CD4-positive, alpha-beta memory T cell (primary cell): ENCODE results near the gene EIF4E1B. TPM values are rescaled to one million over a fixed set of nuclear protein-coding genes. Genes with fewer than 3 reads are reported as not detected.
A peak's percentile ranks its signal among the peaks of the same experiment; 100 is the strongest.

ENCODE experiments used
- CTCF ChIA-PET: fragments of 350-600 bp; sonication (Branson Sonifier 250); formaldehyde crosslinking; loops from one replicate; lab custom pipeline; 2021; ENCODE audit warnings: inconsistent platforms; ENCODE audit not compliant: partially characterized antibody; lab: Charles Lee
- POLR2A ChIA-PET: fragments of 350-600 bp; sonication (Branson Sonifier 250); formaldehyde crosslinking; loops from one replicate; lab custom pipeline; 2021; ENCODE audit not compliant: partially characterized antibody; lab: Charles Lee
- DNase-seq, 5 donors: peaks; one replicate each; pipeline versions ENCODE4 v3.0.0 to v3.0.0-alpha.2; 2020 to 2022; ENCODE audit warnings: mixed read lengths in 1 of 5
- H3K27ac ChIP-seq: one replicate; pipeline ENCODE4 v1.7.0; 2013; ENCODE audit warnings: low read depth, low read length
- H3K27me3 ChIP-seq: 2 replicates; pipeline ENCODE4 v1.7.0; 2013; ENCODE audit warnings: mild to moderate bottlenecking, low read length, moderate library complexity; ENCODE audit not compliant: insufficient read depth
- H3K36me3 ChIP-seq: 2 replicates; pipeline ENCODE4 v1.7.0; 2013; ENCODE audit warnings: mild to moderate bottlenecking, low read length, moderate library complexity; ENCODE audit not compliant: insufficient read depth
- H3K4me1 ChIP-seq: 2 replicates; pipeline ENCODE4 v1.7.0; 2013; ENCODE audit warnings: mild to moderate bottlenecking, low read length, moderate library complexity; ENCODE audit not compliant: insufficient read depth
- H3K4me3 ChIP-seq, 2 donors: one replicate each; pipeline ENCODE4 v1.7.0; 2013; ENCODE audit warnings: low read length in 2 of 2, mild to moderate bottlenecking in 1 of 2
- H3K9me3 ChIP-seq, 2 donors: one replicate each; pipeline ENCODE4 v1.7.0; 2013; ENCODE audit warnings: low read length in 2 of 2, control low read depth in 1 of 2; ENCODE audit not compliant: control insufficient read depth in 1 of 2
- H3K27ac Mint-ChIP-seq, 7 donors: one replicate each; pipeline ENCODE4 v1.8.0; 2020 to 2021; ENCODE audit warnings: mixed read lengths in 7 of 7, mild to moderate bottlenecking in 6 of 7, inconsistent platforms in 3 of 7, moderate library complexity in 3 of 7
- H3K27me3 Mint-ChIP-seq, 2 donors: one replicate each; pipeline ENCODE4 v1.8.0; 2020 to 2021; ENCODE audit warnings: mixed read lengths in 2 of 2
- H3K36me3 Mint-ChIP-seq, 2 donors: one replicate each; pipeline ENCODE4 v1.8.0; 2020 to 2021; ENCODE audit warnings: mixed read lengths in 2 of 2, inconsistent platforms in 1 of 2, mild to moderate bottlenecking in 1 of 2
- H3K4me1 Mint-ChIP-seq, 4 donors: one replicate each; pipeline ENCODE4 v1.8.0; 2020 to 2021; ENCODE audit warnings: mixed read lengths in 4 of 4, mild to moderate bottlenecking in 1 of 4
- H3K4me3 Mint-ChIP-seq, 8 donors: one replicate each; pipeline ENCODE4 v1.8.0; 2020 to 2021; ENCODE audit warnings: mixed read lengths in 8 of 8, mild to moderate bottlenecking in 7 of 8, moderate library complexity in 6 of 8, inconsistent platforms in 3 of 8
- H3K9me3 Mint-ChIP-seq, 8 donors: one replicate each; pipeline ENCODE4 v1.8.0; 2020 to 2021; ENCODE audit warnings: mixed read lengths in 8 of 8, mild to moderate bottlenecking in 5 of 8, inconsistent platforms in 3 of 8, moderate library complexity in 1 of 8
- intact Hi-C: fragments of 100-400 bp; cut with micrococcal nuclease; formaldehyde crosslinking; loops from one replicate; pipeline ENCODE4 v1.15.1; 2023
- polyA plus RNA-seq, 2 donors: library from polyadenylated mRNA; unstranded; fragments of 300-500 nt; fragmentation: Illumina TruSeq; gene quantifications; one replicate each; pipeline ENCODE4 v1.2.3, GENCODE V29; 2021
- total RNA-seq, 2 experiments: library from RNA; stranded (reverse); gene quantifications; one replicate each; pipeline ENCODE4 v1.2.3, GENCODE V29; 2021

EIF4E1B gene
- total and polyA plus RNA-seq, 4 experiments from 2014 or later = not detected

DNA sequence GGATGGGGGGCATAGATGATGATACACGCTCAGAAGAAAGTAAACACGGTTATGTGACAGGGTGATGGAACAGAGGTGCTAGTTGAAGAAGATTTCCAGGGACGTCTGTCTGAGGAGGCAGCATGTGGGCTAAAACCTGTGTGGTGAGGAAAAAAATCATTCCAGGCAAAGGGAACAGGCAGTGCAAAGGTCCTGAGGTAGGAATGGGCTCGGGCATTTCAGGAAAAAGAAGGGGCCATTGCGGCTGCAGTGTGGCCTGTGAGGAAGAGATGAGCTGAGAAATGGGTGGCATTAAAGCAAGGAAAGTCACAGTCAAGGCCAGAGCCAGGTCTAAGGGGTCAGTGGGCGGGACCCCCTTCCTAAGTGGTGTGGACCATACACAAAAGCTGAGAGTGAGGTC is 35.0 kb downstream of the EIF4E1B start:
- H3K27me3 Mint-ChIP-seq = peaks cover 10 to 15% of the 10 kb centered on the region in 2 donors
- H3K4me3 Mint-ChIP-seq = no peak overlapping the region
- ChIA-PET POLR2A (no interaction called here), CTCF (no interaction called here)
- intact Hi-C loops = loop anchor here (10.0 kb wide), 1 partner anchor 159 kb away; no protein-coding TSS in a partner anchor
- Histone ChIP-seq H3K36me3 (no peaks in the 10 kb centered on the region), H3K4me3 (no peak overlapping the region), H3K9me3 (no peaks in the 10 kb centered on the region), H3K4me1 (peaks cover 8% of the 10 kb centered on the region), H3K27ac (no peak overlapping the region), H3K27me3 (peaks cover 8% of the 10 kb centered on the region)
- peak overlapping the region in 1 of 7 donors; percentile 17 for H3K27ac Mint-ChIP-seq
- H3K36me3 Mint-ChIP-seq = no peaks in the 10 kb centered on the region
- H3K4me1 Mint-ChIP-seq = peaks cover 3 to 9% (median 6%) of the 10 kb centered on the region in 4 donors
- no peak for DNase-seq
- H3K9me3 Mint-ChIP-seq = no peaks in the 10 kb centered on the region

DNA sequence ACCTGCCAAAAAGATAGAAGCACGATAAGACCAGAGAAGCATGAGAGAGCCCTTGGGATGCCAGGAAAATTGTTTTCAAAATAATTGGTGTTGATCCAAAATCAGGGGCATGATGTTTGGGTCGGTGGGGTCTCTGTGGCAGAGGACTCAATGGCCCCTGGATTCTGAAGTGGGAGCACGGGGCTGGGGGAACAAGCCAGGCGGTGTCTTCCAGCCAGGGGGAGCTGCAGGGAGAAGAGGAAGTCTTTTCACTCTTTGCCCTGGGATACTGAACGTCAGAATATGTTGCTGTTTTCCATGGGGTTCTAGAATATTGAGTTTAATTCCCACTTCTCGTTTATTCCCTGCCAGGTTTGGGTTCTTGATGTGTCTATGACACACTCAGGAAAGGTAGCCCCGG is 37.2 kb downstream of the EIF4E1B start:
- intact Hi-C loops = loop anchor here (10.0 kb wide), 1 partner anchor 157 kb away; no protein-coding TSS in a partner anchor
- Histone ChIP-seq H3K9me3 (no peaks in the 10 kb centered on the region), H3K27me3 (peaks cover 8% of the 10 kb centered on the region), H3K36me3 (no peaks in the 10 kb centered on the region), H3K27ac (no peak overlapping the region), H3K4me1 (no peaks in the 10 kb centered on the region), H3K4me3 (no peak overlapping the region)
- Mint-ChIP-seq H3K9me3 (no peaks in the 10 kb centered on the region), H3K4me1 (no peaks in the 10 kb centered on the region), H3K27me3 (peaks cover 13 to 21% of the 10 kb centered on the region in 2 donors), H3K4me3 (no peak overlapping the region), H3K36me3 (no peaks in the 10 kb centered on the region), H3K27ac (no peak overlapping the region)
- ChIA-PET POLR2A (no interaction called here), CTCF (interaction anchor here (1.4 kb wide), 1 partner anchor 10 kb away, joined by 3 read pairs; no protein-coding TSS in a partner anchor)
- DNase-seq = no peak

DNA sequence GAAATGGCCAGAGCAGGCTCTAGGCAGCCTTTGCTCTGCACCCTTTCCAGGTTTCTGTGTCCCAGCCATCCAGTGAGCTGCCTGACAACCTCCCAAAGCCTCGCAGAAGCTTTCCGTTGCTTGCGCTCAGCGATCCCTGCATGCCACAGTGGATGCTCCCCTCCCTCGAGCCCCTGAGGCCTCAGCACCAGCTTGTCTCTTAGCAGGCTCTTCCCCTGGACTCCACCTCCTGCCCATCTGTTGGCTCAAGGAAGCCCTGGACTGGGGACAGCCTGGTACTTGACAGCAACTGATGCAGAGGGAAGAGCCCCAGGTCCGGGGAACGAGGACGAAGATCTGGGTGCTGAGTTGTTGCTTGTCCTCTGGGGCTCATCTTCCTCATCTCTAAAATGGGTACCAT is 40.0 kb downstream of the EIF4E1B start:
- H3K36me3 Mint-ChIP-seq = no peaks in the 10 kb centered on the region
- no peaks in the 10 kb centered on the region for H3K9me3 Mint-ChIP-seq
- peaks cover 13 to 17% of the 10 kb centered on the region in 2 donors for H3K27me3 Mint-ChIP-seq
- Histone ChIP-seq H3K27me3 (peaks cover 8% of the 10 kb centered on the region), H3K4me3 (no peak overlapping the region), H3K36me3 (no peaks in the 10 kb centered on the region), H3K4me1 (no peaks in the 10 kb centered on the region), H3K27ac (no peak overlapping the region), H3K9me3 (no peaks in the 10 kb centered on the region)
- no peak overlapping the region for H3K4me3 Mint-ChIP-seq
- intact Hi-C loops = no loop called here
- POLR2A ChIA-PET = no interaction called here
- no peak for DNase-seq
- CTCF ChIA-PET = interaction anchor here (0.7 to 2.4 kb wide), 3 partner anchors 9 to 23 kb away, joined by 3 to 13 read pairs (median 7); partner anchors contain the start of gene TSPAN17
- H3K27ac Mint-ChIP-seq = no peak overlapping the region
- no peaks in the 10 kb centered on the region for H3K4me1 Mint-ChIP-seq

DNA sequence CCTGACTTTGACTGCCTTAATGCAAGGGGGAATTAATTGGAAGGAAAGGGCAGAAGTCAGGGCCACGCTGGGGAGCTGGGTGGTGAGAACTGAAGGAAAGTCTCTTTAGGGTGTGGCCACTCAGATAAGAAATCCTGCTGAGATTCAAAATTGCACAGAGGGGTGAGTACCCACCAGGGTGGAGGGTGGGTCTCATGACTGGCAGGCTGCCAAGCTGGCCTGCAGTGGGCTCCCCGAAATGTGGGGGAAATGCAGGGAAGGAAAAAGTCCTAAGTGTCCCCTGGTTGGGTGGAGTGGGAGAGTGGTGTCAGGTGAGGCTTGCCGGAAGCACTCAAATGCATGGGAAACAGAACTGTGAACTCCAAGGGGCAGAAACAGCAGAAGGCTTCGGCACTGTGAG is 40.9 kb downstream of the EIF4E1B start:
- no peaks in the 10 kb centered on the region for H3K4me1 ChIP-seq
- H3K36me3 ChIP-seq = no peaks in the 10 kb centered on the region
- no peak for DNase-seq
- no peaks in the 10 kb centered on the region for H3K9me3 ChIP-seq
- ChIA-PET POLR2A (no interaction called here), CTCF (interaction anchor here (2.4 to 4.3 kb wide), 2 partner anchors 10 to 13 kb away, joined by 7 to 18 read pairs; no protein-coding TSS in a partner anchor)
- no peak overlapping the region for H3K4me3 Mint-ChIP-seq
- H3K4me3 ChIP-seq = no peak overlapping the region
- H3K4me1 Mint-ChIP-seq = no peaks in the 10 kb centered on the region
- no peak overlapping the region for H3K27ac Mint-ChIP-seq
- peaks cover 8% of the 10 kb centered on the region for H3K27me3 ChIP-seq
- H3K9me3 Mint-ChIP-seq = no peaks in the 10 kb centered on the region
- H3K27ac ChIP-seq = no peak overlapping the region
- H3K27me3 Mint-ChIP-seq = peaks cover 14 to 19% of the 10 kb centered on the region in 2 donors
- intact Hi-C loops = no loop called here
- H3K36me3 Mint-ChIP-seq = no peaks in the 10 kb centered on the region

DNA sequence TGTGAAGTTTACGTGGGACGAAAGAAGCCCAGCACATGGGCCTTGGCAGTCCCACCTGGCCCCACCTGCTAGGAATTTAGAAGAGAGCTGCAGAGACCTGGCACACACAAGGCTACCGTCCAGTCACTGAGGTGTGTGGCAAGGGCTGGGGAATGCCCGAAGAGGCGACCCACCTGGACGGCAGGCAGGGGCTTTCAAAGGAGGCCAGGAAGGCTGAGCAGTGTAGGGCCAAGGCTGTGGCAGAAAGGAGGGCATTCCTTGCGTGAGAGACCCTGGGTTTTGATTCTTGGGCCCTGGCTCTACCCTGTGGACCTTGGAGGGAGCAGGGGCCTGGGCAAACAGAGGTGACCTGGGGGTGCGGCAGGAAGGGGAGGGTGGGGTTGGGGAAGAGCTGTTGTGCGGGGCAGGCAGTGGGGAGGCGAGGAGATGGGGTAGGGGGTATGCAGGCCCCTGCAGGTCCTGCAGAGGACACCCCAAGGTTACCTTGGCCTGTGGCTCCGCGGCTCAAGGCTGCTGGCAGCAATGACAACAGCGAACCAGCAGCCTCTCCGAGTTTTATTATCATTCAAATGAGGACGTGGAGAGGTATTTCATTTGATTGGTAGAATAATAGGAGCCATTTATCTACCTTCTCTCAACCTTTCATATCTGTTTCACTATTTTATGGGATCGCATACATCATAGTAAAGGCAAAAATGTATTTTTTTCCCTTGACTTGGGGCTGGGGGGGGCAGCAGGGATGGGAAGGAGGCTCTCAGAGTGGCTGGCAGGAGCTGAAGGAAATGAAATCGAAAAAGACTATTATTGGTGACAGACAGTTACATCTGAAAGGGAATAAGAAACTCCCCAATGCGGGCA is 41.6 kb downstream of the EIF4E1B start:
- no peak for DNase-seq
- POLR2A ChIA-PET = no interaction called here
- no peaks in the 10 kb centered on the region for H3K36me3 ChIP-seq
- no peak overlapping the region for H3K27ac ChIP-seq
- no peak overlapping the region for H3K4me3 ChIP-seq
- CTCF ChIA-PET = interaction anchor here (2.4 to 4.3 kb wide), 2 partner anchors 11 to 14 kb away, joined by 7 to 18 read pairs; no protein-coding TSS in a partner anchor
- no peaks in the 10 kb centered on the region for H3K9me3 Mint-ChIP-seq
- H3K4me1 Mint-ChIP-seq = no peaks in the 10 kb centered on the region
- peaks cover 14 to 19% of the 10 kb centered on the region in 2 donors for H3K27me3 Mint-ChIP-seq
- H3K4me3 Mint-ChIP-seq = no peak overlapping the region
- H3K36me3 Mint-ChIP-seq = no peaks in the 10 kb centered on the region
- H3K27ac Mint-ChIP-seq = no peak overlapping the region
- no peaks in the 10 kb centered on the region for H3K9me3 ChIP-seq
- no peaks in the 10 kb centered on the region for H3K4me1 ChIP-seq
- intact Hi-C loops = no loop called here
- peaks cover 8% of the 10 kb centered on the region for H3K27me3 ChIP-seq

DNA sequence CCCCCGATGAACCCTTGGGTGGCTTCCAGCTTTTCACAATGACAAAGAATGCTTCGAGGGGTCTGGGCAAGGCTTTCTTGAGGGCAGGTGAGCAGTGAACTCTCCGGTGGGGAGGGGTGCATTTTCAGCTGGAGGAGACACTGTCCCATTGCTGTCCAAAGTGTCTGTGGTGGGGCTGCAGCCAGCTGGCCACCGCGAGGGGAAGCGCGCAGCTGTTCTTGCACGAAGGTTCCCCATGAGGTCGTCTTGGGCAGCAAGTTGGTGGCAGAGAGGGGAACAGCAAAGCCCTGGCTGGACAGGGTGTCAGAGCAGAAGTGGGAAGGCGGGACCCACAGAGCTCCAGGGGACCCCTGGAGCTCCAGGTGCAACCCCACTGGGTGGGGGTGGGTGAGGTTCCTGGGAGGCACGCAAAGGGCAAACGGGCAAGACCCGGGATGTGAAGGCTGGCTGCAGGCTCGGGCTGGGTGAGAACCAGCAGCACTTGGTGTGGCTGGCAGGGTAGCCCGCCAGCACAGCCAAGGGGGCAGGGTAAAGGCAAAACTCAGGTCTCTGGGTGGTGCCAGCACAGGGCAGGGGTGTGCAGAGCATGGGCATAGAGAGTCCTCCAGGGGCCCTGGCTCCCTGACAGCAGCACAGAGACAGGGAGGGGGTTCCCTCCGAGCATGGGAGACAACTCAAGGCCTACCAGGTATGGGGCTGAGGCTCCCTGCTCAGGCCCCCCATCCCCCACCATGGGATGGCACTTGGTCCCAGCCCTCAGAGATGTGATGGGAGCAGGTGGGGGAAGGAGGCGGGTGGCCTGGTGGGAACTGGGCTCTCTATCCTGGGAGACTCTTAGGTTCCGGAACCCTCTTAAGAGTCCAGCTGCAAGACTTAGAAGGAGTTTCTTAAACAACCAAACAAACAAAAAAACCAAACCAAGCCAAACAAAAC is 43.4 kb downstream of the EIF4E1B start:
- H3K27ac Mint-ChIP-seq = no peak overlapping the region
- H3K27me3 ChIP-seq = peaks cover 5% of the 10 kb centered on the region

More for the DNA sequence above, 43.4 kb downstream of the EIF4E1B start:
- H3K4me3 ChIP-seq = no peak overlapping the region
- intact Hi-C loops = no loop called here
- no peaks in the 10 kb centered on the region for H3K9me3 Mint-ChIP-seq
- H3K36me3 Mint-ChIP-seq = no peaks in the 10 kb centered on the region
- H3K4me3 Mint-ChIP-seq = no peak overlapping the region
- H3K27me3 Mint-ChIP-seq = peaks cover 22 to 33% of the 10 kb centered on the region in 2 donors
- DNase-seq = no peak
- H3K4me1 Mint-ChIP-seq = no peaks in the 10 kb centered on the region
- H3K9me3 ChIP-seq = no peaks in the 10 kb centered on the region
- no peaks in the 10 kb centered on the region for H3K36me3 ChIP-seq
- ChIA-PET CTCF (interaction anchor here (4.3 kb wide), 1 partner anchor 13 kb away, joined by 18 read pairs; no protein-coding TSS in a partner anchor), POLR2A (no interaction called here)
- no peaks in the 10 kb centered on the region for H3K4me1 ChIP-seq
- no peak overlapping the region for H3K27ac ChIP-seq
